GM19043 (cell line): ENCODE data around the gene KIN.
"Not testable (repeated sequence)": the region's sequence is repeated elsewhere in the genome, so short reads cannot be mapped to it uniquely, and the experiment has no call there.

Experiments
- ATAC-seq: cut with Tn5 transposase; IDR thresholded peaks from one replicate; pipeline ENCODE4 v1.9.1; 2021; ENCODE audit warnings: low read depth; ENCODE audit not compliant: unreplicated experiment

Gene KIN, protein sequence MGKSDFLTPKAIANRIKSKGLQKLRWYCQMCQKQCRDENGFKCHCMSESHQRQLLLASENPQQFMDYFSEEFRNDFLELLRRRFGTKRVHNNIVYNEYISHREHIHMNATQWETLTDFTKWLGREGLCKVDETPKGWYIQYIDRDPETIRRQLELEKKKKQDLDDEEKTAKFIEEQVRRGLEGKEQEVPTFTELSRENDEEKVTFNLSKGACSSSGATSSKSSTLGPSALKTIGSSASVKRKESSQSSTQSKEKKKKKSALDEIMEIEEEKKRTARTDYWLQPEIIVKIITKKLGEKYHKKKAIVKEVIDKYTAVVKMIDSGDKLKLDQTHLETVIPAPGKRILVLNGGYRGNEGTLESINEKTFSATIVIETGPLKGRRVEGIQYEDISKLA

DNA sequence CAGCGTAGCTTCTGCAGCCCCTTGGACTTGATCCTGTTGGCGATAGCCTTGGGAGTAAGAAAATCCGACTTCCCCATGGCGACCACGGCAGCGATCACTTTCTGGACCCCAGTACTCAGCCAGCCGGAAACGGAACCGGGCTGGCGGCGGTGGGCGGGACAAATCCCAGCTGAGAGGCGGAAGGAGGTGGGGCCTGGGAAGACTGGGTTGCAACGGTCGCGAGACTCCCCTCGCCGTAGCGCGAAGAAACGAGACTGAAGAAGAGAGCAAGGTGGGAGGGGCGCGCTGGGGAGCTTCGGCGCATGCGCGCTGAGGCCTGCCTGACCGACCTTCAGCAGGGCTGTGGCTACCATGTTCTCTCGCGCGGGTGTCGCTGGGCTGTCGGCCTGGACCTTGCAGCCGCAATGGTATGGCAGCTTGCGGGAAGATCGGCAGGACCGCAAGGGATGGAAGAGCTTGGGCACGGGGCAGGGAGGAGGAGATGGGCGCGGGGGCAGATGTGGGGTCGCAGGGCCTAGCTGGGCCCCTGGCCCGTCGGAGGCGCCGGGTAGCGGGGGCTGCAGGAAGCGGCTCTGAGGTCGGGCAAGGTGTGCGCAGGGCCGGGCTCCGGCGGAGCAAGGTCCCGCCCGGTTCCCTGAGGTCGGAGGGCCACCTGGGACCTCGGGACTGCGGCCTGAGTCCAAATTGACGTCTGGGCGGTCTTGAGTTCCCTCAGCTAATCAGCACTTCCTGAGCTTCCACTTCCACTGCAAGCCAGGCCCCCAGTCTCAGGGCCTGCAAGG lies at the start of gene KIN, which contains the start of gene ATP5F1C:
Gene KIN, minus strand, starts transcription at position 137 of the 782 bp plus-strand sequence. Its CDS starts 60 bp downstream, at position 77.
Gene ATP5F1C, plus strand, starts transcription at position 321 of the 782 bp plus-strand sequence. Its CDS starts 31 bp downstream, at position 352.
- ATAC-seq, result peak; percentile 88

DNA sequence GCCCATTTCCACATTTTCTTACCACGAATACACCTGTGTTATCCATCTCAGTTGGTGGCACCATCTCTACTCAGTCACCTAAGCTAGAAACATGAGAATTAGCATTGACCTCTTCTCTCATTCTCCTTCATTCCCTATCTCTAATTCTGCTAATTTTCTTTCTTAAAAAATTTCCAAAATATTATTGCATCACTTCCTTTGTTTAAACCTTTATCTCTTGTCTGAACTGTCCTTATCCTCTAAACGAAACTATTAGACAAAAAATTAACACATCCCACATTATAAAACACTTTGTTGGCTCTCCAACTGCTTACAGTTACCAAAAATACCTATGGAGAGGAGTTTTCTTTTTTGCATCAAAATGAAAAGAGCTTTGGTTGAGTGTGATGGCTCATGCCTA lies 48.8 kb upstream of the KIN start:
- no peak for ATAC-seq

DNA sequence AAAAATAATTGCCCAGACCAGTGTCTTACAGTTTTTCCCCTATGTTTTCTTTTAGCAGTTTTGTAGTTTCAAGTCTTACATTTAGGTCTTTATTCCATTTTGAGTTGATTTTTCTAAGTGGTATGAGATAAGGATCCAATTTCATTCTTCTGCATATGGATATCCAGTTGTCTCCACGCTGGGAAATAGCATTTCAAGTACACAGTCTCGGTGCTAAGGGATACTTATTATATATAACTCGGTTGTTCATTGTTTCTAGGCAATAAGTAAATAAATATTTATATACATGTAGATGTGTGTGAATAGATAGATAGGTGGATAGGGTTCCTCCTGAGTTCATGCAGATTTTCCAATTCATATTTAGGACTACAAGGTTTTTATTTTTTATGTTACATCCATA lies 46.5 kb upstream of the KIN start:
- ATAC-seq, result no peak

DNA sequence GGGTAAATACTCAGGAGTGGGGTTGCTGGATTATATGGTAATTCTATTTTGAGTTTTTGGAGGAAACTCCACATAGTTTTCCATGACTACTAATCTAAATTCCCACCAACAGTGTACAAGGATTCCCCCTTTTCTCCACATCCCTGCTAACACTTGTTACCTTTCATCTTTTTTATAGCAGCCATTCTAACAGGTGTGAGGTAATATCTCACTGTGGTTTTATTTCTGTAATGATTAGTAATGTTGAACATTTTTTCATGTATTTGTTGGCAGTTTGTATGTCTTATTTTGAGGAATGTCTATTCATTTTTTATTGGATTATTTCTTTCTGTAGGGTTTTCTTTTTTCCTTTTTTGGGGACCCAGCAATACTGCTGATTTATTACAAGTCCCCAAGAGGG lies 45.4 kb upstream of the KIN start:
- no peak for ATAC-seq

DNA sequence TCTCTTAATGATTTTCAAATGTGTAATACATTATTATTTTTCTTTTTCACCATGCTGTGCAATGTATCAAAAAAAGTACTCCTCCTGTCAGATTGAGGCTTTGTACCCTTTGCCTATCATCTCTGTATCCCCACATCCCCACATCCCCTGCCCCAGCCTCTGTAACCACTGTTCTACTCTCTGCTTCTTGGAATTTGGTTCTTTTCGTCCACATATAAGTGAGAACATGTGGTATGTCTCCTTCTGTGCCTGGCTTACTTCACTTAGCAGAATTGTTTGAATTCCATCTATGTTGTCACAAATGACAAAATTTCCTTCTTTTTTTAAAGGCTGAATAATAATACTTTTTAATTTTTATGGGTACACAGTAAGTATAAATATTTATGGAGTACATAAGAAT lies 44.3 kb upstream of the KIN start:
- no peak for ATAC-seq

DNA sequence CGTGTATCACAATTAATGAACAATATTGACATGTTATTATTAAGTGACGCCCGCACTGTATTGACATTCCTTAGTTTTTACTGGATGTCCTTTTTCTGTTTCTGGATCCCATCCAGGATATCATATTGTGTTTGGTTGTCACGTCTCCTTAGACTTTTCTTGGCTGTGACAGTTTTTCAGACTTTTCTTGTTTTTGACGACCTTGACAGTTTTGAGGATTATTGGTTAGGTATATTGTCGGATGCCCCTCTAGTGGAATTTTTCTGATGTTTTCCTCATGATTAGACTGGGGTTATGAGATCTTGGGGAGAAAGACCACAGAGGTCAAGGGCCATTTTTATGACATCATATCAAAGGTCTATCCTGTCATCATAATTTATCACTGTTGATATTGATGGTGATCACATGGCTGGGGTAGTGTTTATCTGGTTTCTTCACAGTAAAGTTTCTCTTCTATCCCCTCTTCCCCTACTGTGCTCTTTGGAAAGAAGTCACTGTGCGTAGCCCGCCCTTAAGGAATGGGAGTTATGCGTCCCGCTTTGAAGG lies 41.6 kb upstream of the KIN start:
- ATAC-seq, result no peak

DNA sequence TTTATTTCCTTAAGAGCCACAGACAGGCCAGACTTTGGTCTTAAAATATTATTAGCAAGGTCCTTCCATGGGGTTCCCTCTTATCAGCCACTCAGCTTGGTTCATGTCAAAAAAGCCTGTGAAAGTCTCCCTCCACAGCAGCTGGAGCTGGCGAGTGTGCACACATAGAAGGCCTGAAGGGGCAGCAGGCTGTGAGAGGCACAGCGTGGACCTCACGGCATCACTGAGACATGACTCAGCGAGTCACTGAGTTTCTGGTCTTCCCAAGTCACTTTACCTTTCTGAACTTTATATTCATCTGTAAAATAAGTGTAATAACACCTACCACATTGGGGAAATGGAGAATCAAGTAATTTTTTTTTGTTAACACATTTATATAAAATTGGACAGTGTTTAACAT lies 39.2 kb upstream of the KIN start:
- ATAC-seq, result no peak

DNA sequence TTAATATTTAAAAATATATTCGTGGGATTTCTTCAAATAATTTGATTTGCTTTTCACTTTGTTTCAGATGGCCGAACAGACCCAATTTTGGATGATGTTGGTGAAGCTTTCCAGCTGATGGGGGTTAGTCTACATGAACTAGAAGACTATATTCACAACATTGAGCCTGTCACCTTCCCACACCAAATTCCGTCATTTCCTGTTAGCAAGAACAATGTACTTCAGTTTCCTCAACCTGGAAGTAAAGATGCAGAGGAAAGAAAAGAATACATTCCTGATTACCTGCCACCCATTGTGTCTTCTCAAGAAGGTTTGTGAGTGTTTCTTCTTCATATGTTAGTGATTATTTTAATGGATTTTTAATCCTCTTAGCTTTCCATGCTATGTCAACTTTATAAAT lies 36.5 kb upstream of the KIN start:
- no peak for ATAC-seq

DNA sequence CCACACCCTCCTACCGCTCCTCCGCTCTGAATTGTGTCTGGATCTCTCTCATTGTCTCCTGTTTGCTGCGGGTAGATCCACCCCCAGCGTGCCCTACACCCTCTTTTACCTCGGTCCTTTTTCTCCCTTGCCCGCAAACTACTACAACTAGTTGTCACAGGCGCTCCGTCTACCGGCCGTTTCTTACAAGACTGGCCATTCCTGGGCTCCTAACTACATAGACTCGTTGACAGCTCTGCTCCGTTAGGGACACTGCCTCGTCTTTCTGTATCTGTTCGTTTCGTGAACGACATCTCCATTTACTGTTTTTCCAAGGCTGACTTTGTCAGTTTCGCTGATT lies 31.3 kb upstream of the KIN start:
- ATAC-seq, result peak; percentile 50

DNA sequence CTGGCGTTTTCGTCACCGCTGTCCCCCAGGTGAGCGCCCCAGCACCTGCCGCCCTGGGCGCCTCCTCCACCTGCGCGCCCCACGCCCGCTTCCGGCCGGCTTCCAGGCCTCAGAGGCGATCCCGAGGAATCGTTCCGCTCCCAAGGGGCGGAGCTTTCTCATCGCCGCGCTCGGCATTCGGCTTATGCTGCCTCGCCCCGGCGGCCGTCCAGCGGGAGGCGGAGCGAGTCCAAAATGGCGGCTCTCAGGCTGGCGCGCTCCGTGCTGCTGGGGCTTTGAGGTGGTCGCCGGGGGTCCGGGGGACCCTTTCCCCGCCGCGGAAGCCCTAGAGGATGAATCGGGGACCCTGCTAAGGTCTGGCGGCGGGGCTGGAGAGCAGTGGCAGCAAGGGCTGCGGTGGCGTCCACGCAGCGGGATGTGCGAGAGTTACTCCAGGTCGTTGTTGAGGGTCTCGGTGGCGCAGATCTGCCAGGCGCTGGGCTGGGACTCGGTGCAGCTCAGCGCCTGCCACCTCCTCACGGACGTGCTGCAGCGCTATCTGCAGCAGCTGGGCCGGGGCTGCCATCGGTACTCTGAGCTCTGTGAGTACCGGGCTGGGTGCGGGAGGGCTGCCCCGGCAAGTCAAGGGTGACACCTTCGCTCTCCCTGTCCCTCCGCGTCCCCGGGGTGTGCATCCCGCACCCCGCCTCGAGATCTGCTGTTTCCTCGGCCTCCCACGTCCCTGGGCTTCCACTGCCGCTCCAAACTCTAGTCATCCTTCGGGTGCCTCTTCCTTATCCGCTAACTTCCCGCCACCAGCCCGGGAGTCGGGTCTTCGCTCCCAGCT lies 30.7 kb upstream of the KIN start, which contains the start of gene TAF3:
Gene TAF3, plus strand, starts transcription at position 211 of the 826 bp plus-strand sequence. Its CDS starts 205 bp downstream, at position 416.
- ATAC-seq, result peak; percentile 79

DNA sequence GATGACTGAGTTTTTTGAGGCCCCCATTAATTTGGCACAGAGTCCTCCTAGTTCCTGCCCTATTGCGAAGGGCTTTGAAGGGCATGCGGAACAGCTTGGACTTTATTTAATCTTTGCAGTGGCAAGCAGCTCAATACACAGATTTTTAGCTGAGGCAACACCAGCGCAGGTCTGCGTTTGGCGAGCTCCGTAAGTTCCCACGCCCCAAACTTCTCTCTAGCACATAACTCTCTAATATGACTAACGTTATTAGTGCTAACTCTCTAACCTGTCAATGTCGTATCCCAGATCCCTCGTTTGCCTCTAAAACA lies 30.1 kb upstream of the KIN start:
- no peak for ATAC-seq

DNA sequence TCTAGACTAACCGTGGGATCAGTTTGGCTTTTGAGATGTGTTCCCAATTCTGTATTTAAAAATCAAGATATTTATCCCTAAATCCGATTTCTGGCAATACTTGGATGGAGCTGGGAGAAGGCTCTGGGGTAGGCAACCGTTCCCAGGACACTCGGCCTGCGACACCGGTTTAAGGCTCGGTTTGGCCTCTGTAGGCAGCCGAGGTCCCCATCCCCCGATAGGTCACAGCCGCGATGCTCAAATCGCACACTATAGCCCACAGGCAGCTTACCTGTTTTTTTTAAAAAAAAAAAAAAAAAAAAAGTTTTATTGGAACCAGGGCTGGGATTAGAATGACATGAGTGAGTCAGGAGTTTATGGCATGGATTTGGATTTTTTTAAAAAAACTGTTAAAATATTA lies 29.8 kb upstream of the KIN start:
- ATAC-seq, result no peak

DNA sequence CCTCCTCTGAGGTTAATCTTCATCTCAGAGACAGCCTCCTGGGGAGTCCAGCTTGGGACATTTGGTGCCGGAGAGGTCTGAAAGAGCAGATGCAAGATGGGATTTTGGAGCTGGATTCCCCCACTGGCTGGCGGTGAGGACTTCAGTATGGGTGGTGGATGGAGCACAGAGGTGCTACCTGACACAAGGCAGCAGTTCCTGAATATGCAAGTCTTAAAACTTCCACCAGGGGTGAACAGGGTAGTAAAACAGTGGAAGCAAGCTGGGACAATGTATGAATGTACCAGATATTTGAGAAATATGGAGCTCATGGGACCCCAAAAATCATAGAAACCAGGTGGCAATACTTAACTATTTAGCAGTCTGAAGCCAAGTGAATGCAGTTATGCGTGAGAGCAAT lies 25.7 kb upstream of the KIN start:
- ATAC-seq, result no peak

DNA sequence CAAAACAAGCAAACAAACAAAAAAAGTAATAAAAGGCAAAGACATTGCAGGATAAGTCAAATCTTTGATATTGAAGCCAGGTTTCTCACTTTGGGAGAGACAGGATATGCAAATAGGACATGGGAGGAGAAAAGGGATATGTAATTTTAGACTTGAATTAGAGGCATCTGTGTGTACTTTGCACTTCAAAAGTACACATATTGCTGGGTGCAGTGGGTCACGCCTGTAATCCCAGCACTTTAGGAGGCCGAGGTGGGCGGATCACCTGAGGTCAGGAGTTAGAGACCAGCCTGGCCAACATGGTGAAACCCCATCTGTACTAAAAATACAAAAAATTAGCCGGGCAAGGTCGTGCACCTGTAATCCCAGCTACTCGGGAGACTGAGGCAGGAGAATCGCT lies 23.9 kb upstream of the KIN start:
- ATAC-seq, result not testable (repeated sequence)

DNA sequence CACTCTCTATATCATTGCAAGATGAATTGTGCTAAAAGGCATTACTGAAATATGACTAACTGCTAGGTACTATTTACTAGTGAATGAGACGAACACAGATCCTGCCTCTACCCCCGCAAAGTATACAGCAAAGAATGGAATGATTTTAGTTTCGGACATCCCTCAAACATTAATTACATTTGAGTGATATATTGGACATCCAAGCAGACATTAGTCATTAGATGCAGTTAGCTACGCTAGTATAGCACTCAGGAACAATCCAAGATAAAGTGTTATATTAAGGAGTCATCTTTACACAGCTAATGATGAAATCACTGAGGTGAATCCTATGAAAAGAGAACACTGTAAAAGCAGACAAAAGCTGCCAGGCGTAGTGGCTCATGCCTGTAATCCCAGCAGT lies 23.2 kb upstream of the KIN start:
- ATAC-seq, result no peak

DNA sequence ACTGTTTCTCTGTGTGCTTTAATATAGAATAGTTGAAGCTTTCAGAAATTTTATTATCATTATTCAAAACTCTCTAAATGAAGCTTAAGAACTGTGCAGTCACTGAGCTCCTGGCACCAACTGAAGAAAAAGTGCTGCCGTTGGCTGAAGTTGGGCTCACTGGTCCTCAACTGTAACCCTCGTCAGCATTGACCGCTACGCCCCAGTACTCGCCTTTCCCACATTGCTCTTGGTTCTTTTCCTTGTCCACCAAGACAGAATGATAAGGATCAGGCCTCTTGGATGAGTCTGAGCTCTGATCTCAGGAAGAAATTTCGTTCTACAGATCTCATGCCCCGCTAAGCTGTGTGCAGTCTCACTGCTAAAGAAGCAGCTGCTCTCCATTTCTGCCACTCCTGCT lies 22.6 kb upstream of the KIN start:
- ATAC-seq, result no peak

DNA sequence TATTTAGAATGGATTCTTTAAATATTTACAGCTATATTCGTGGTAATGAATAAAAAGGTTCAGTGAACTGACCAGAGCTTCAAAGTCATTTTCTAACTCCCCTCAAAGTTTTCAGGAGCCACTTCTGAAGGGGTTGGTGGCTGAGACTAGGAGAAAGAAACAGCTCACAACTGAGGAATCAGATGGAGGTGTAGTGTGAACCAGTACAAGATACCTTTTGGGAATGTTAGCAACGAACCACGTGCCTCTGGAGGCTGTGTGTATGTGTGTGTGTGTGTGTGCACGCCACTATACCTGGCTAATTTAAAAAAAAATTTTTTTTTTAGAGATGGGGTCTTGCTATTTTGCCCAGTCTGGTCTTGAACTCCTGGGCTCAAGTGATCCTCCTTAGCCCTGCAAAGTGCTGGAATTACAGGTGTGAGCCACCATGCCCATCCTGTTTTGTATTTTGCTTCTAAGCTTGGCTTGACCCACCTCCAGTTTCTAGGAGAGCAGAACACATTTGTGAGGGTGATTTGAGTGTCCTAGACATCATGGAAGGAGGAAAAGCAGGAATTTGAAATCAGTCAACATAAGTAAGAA lies 21.0 kb upstream of the KIN start:
- no peak for ATAC-seq

DNA sequence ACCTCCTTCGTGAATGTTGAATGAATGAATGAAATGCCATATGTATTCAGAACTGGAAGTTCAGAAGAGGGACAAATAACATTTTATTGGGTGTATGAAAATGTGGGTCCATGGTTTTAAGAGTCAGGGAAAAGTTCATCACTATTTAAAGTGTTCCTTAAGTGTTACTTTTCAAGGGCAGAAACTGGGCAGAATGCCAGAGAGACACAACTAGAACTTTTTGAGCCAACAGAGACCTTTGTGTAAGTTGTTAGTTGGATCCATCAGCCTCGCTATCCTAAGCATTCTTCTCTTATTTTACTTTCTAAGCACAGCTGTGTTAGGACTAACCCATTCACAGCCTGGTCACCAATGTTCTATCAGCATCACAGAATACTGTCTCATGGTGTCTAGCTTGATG lies 16.9 kb upstream of the KIN start:
- ATAC-seq, result no peak

DNA sequence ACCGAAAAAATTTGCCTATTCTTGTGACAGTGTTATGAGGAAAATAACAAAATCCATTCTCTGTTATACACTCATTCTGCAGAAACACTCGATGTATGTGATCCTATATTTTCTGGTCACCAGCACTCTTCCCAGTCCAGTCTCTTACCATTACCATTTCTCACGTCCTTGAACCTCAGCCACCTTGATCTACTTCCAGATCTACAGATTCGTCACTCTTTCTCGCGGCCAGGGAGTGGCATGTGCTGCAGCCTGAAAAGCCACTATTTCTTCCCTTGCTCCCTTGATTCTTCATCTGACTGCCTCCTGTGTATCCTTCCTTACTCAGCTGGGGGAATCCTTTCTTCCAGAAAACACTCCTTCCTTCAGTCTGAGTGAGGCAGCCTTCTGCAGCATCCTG lies 16.4 kb upstream of the KIN start:
- ATAC-seq, result no peak

DNA sequence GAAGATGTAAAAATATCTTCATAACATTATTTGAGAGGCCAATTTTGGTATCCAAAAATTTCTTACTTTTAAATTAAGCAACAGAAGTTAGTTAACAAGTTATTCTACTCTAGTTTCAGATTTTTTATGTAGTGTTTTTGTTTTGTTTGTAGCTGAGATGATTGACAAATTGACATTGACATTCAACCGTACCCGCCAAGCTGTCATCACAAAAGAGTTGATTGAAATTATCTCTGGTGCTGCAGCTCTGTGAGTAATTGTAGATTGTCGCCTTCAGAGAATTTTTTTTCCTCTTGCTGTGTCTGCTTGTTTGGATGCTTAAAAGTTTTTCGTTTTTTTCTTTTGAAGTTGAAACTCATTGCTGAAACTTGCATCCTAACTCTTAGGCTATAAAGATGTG lies 14.8 kb upstream of the KIN start:
- ATAC-seq, result no peak

DNA sequence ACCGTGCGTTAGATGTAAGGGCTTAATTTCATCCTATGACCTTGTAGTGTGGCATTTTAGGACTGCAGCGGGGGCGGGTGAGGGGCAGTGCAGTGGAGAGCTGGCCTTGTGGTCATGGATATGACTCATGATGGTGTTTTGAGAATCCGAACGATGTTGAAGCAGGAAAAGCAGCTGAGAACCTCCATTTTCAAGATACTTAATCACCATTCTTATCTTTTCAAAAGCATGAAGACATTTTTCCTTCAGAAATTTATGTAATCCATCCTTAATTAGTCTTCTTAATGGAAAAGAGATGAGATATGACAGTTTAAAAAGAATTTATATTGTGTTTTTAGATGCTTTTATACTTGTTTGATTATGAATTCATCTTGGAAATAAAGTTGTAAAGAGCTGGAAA lies 9.8 kb upstream of the KIN start:
- no peak for ATAC-seq
